Kasumi-1 (cell line): Measurements from ENCODE around the gene TAS1R2.
"Not testable (repeated sequence)": the region's sequence is repeated elsewhere in the genome, so short reads cannot be mapped to it uniquely, and the experiment has no call there.

Experiments used
- DNase-seq, 2 experiments: peaks; one replicate each; lab custom pipeline; 2025; lab: John Stamatoyannopoulos, UW

Gene TAS1R2

DNA sequence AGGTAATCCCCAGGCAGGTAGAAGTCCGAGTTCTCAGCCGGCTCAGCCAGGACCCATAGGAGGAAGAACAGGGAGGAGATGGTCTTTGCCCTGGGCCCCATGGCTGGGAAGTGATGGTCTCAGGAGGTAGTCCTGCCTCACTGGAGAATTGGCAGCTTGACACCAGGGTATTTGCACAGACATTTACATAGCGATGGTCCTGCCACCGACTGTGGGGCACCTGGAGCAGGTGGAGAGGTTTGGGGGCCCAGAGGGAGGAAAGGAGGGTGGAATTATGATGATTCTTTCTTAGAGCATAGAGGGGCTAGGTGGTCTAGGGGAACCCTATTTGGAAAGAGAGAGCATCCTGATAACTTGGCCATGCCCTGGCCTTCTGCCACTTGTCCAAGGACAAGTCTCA, at the start of gene TAS1R2:
TAS1R2 (minus strand) TSS at position 101 of the 400 bp plus-strand sequence; CDS start at position 101, 0 bp downstream.
- no peak for DNase-seq

- DNase-seq, result peak; percentile 87 to 91
Observed at GRCh38 chr1:18907917-18908845, 48.7 kb upstream of the TAS1R2 start.

GRCh38 chr1:18907021-18907916, 47.8 kb upstream of the TAS1R2 start:
- DNase-seq, result peak; percentile 83 to 85

GRCh38 chr1:18903291-18903756, 43.9 kb upstream of the TAS1R2 start:
- DNase-seq, result peak in 1 of 2 experiments; percentile 29

GRCh38 chr1:18902523-18903290, 43.2 kb upstream of the TAS1R2 start, which contains the start of gene ALDH4A1:
ALDH4A1 (minus strand) TSS chr1:18902555; CDS start chr1:18902523, 32 bp downstream.
- DNase-seq, result peak; percentile 98 to 99

GRCh38 chr1:18901952-18902522, 42.6 kb upstream of the TAS1R2 start:
- DNase-seq, result peak; percentile 12 to 20

GRCh38 chr1:18901147-18901951, 41.9 kb upstream of the TAS1R2 start:
- no peak for DNase-seq

DNA sequence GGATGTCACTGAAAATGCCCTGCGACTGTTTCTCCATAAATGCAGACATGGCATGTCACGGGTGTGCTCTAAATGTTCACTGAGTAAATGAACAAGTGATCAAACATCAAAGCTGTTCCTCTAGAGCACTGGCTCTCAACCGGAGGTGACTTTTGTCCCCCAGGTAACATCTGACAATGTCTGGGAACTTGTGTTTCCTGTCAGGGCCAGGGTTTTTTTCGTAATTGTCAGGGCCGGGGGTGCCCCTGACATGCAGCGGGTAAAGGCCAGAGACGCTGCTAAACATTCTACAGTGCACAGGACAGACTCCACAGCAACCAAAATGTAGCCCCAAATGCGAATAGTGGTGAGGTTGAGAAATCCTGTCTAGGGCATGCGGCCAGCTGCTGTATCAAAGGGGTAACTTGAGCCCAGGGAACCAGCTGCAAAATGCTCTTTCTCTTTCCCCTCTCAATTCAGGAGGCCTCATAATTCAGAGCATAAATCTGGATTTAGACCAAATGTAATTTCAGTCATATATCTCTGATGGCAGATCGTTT, 40.9 kb upstream of the TAS1R2 start:
- DNase-seq, result no peak

DNA sequence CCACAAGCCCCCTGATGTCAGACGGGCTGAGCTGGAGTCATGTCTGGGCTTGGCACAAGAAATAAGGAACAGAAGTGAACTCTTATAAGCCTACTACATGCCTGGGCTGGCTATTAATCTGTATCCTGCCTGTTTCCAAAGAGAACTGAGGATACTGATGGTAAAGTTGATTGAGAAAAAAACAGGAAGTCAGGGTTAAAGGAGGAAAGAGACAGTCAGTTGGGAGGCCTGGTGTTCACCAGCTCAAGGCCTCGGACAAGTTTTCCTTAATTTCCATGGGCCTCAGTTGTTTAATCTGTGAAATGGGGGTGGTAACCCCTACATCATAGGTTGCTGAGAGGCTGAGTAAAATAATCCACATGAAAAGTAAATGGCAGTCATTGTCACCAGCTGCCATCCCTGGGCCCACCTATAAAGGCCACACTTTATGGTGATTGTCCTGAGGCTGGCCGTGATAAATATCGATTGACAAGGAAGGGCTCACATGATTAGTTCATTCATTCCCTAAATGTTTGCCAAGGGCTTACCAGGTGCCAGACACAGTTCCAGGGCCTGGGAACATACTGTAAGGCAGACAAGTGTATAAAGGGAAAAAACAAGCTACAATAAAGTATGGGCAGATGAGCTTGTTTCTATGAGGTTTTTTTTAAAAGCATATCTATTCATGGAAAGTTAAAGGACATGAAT, 40.0 kb upstream of the TAS1R2 start:
- DNase-seq, result no peak

DNA sequence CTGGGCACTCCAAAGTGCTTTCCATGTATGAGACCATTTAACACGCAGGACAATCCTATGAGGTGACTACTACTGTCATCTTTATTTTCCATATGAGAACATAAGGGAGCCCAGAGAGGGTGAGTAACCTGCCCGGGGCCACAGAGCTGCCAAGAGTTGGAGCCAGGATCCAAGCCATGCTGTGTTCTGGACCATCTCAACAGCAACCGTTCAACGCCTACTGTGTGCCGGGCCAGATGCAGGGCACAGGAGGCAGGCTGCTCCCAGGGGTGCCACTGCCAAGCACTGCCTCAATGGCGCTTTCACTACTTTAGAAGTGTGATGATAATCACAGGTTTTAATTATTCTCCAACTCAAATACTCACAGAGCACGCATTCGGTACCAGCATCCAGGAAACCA, 39.1 kb upstream of the TAS1R2 start:
- no peak for DNase-seq

GRCh38 chr1:18895317-18895716, 35.9 kb upstream of the TAS1R2 start:
- no peak for DNase-seq

GRCh38 chr1:18893120-18893519, 33.7 kb upstream of the TAS1R2 start:
- DNase-seq, result no peak

- not testable (repeated sequence) for DNase-seq
Observed at GRCh38 chr1:18891858-18892257, 32.4 kb upstream of the TAS1R2 start.

DNA sequence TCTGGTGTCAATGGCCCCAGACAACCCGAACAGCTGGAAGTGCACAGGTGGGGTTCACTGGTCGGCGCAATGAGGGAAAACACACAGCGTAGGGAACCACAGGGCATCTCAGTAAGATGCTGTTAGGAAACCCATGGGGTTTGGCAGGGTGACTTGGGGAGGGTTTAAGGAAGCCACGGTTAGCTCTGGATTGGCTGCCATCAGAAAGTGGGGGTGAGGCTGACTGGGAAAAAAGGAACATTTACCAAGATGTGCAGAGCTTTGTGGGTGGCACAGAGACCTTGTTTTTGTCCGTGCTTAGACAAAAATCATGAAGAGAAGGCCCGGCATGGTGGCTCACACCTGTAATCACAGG, 31.9 kb upstream of the TAS1R2 start:
- no peak for DNase-seq

GRCh38 chr1:18890706-18891425, 31.4 kb upstream of the TAS1R2 start:
- DNase-seq, result no peak

DNA sequence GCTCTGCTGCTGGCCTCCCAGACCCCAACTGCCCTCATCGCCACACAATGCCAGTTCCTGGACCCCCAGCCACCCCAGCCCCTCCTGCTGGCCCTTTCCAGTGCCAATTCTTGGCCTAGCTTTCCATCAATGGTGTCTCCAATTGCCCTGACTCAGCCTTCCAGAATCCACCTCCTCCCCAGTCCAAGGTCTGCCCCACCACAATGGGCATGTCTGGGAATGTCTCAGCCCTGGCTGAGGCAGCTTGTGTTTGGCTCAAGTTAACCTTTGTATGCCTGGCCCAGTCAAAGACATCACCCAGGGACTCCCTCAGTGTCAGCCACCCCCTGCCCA, 26.5 kb upstream of the TAS1R2 start:
- no peak for DNase-seq

DNA sequence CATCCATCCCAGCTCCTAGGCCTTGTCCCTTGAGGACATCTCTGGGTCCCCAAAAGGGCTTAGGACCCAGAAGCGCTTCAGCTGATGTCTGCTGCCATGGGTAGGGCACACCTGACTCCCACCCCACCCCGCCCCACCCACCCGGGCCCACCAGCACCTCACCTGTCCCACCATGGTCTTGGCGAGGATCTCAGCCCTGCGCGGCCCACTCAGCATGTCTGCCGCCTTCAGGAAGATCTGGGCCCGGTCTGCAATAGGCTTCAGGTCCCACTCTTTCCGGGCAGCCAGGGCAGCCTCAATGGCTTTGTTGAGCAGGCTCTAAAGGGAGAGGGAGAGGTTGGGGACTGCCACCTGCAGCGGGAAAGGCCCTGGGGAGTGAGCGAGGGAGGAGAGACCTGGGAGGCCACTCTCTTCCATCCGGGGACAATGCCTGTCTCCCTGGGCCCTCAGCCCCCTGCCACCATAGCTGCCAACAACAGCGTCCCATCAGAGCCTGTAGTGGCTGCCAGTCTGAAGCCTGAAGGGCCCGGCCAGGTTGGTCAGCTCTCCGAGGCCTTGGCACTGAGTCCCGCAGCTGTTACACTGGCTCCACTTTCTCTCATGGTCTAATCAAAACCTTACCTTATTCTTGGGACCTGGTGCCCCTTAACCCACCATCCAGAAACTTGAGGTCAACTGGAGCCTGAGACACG, 26.0 kb upstream of the TAS1R2 start:
- no peak for DNase-seq

DNA sequence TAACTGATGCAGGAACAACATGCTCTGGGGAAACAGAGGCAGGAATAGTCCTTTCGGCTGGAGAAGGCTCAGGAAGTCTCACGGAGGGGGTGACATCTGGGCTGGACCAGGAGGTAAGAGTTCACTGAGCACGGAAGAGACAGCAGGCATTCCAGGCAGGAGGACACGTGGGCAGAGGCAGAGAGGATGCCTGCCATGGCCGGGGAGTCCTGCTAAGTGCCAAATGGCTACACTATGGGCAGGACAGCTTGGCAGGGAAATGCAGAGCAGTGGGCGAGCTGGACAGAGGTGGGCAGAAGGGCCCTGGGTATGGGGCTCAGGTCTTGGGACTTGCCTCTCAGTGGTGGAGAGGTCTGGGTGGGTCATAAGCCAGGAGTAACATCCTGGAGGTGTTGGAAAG, 25.3 kb upstream of the TAS1R2 start:
- DNase-seq, result no peak

DNA sequence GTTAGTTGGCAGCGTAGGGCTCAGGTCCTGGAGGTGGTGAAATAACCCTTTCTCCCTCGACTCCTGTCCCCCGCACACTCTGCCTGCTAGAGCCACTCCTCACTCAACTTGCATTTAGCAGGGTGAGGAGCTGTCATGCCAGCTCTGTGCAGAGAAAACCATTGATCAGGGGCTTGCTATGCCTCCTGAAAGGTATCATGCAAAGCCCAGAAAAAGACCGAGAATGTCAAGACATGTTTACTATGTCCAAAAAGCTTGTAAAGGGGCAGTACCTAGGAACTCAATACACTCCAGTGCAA, 24.9 kb upstream of the TAS1R2 start:
- DNase-seq, result no peak
